HepG2 (cell line): Measurements from ENCODE around the gene AGER. TPM values are rescaled to one million over a fixed set of nuclear protein-coding genes. Genes with fewer than 3 reads are reported as not detected.

ENCODE experiments used
- ATAC-seq: fragments of 200-7000 bp; cut with Tn5 transposase; 3 replicates; pipeline ENCODE4 v1.9.1; 2020; ENCODE audit warnings: mild to moderate bottlenecking, moderate library complexity
- BruUV-seq: library from RNA; stranded (reverse); fragments of 400-500 nt; replicated peaks from 2 replicates; lab custom pipeline; 2021; lab: Mats Ljungman, UMichigan
- CTCF ChIA-PET: fragments of 300-600 bp; formaldehyde crosslinking; extraction: SDS; loops from one replicate; lab custom pipeline; 2021; ENCODE audit warnings: low total read pairs, inconsistent platforms, low intra/inter-chr PET ratio; lab: Yijun Ruan, JAX
- POLR2A ChIA-PET: fragments of 350-600 bp; sonication (Branson Sonifier 250); formaldehyde crosslinking; loops from one replicate; lab custom pipeline; 2020; ENCODE audit warnings: antibody characterized with exemption, inconsistent platforms; lab: Yijun Ruan, JAX
- DNase-seq: peaks from one replicate; pipeline ENCODE4 v3.0.0-alpha.2; 2015; ENCODE audit warnings: low spot score
- FAIRE-seq: peaks from 3 replicates; lab custom pipeline; 2011; peaks lifted over from hg19 to GRCh38; lab: Jason Lieb, UNC
- H2AFZ ChIP-seq: one replicate; pipeline ENCODE4 v1.6.1; 2011; ENCODE audit warnings: low read length, inconsistent platforms
- H3K27ac ChIP-seq: fragments of 300-600 bp; 3 replicates; pipeline ENCODE4 v1.8.0; 2011; ENCODE audit warnings: mixed run types, mild to moderate bottlenecking, mixed read lengths, low read length, inconsistent platforms; ENCODE audit not compliant: insufficient read depth; ENCODE audit errors: extremely low read length
- H3K27me3 ChIP-seq, 2 experiments: fragments of 200-600 bp in 1 of 2; 2 replicates in 1 of 2; 3 replicates in 1 of 2; pipeline versions ENCODE4 v1.6.0 to v1.8.0; 2011; ENCODE audit warnings: low read length in 2 of 2, mild to moderate bottlenecking in 2 of 2, moderate library complexity in 2 of 2, inconsistent platforms in 1 of 2; ENCODE audit not compliant: insufficient read depth in 2 of 2, control insufficient read depth in 1 of 2
- H3K36me3 ChIP-seq, 2 experiments: fragments of 200-600 bp in 1 of 2; replicated peaks in 1 of 2; 2 replicates in 1 of 2; 3 replicates in 1 of 2; pipeline versions ENCODE4 v1.5.1 to v1.8.0; 2011; ENCODE audit warnings: low read length in 2 of 2, inconsistent platforms in 1 of 2; ENCODE audit not compliant: insufficient read depth in 2 of 2, control insufficient read depth in 1 of 2
- H3K4me1 ChIP-seq: 2 replicates; pipeline ENCODE4 v1.5.1; 2012; ENCODE audit warnings: low read length, inconsistent platforms; ENCODE audit not compliant: insufficient read depth
- H3K4me2 ChIP-seq: 2 replicates; pipeline ENCODE4 v1.6.0; 2011; ENCODE audit warnings: low read depth, low read length, inconsistent platforms
- H3K4me3 ChIP-seq, 3 experiments: fragments of 200-600 bp in 1 of 3; sonication (generic), shearing (Covaris generic) in 1 of 3; replicated peaks in 1 of 3; 2 replicates each; pipeline ENCODE4 v1.5.1; 2011 to 2016; ENCODE audit warnings: low read length in 3 of 3, inconsistent platforms in 2 of 3, low read depth in 2 of 3, mild to moderate bottlenecking in 2 of 3, control low read depth in 1 of 3, mixed read lengths in 1 of 3; ENCODE audit not compliant: insufficient read depth in 1 of 3
- H3K79me2 ChIP-seq: one replicate; pipeline ENCODE4 v1.6.1; 2011; ENCODE audit warnings: low read length, inconsistent platforms; ENCODE audit not compliant: insufficient read depth
- H3K9ac ChIP-seq: 2 replicates; pipeline ENCODE4 v1.6.0; 2011; ENCODE audit warnings: mild to moderate bottlenecking, low read depth, low read length, inconsistent platforms; ENCODE audit not compliant: insufficient read depth
- H3K9me3 ChIP-seq: 2 replicates; pipeline ENCODE4 v1.5.1; 2012; ENCODE audit warnings: mild to moderate bottlenecking, low read length
- H4K20me1 ChIP-seq: 2 replicates; pipeline ENCODE4 v1.6.0; 2011; ENCODE audit warnings: inconsistent platforms, mild to moderate bottlenecking, low read length, moderate library complexity; ENCODE audit not compliant: insufficient read depth
- CEBPB ChIP-seq: IDR thresholded peaks from 2 replicates; pipeline ENCODE4 v1.6.1; 2011; ENCODE audit warnings: low read depth, low read length, improper control_type of control experiment, borderline replicate concordance
- FIP1L1 ChIP-seq: fragments of 200-400 bp; formaldehyde crosslinking; IDR thresholded peaks from 2 replicates; pipeline ENCODE4 v1.6.1; 2018; ENCODE audit warnings: low read depth, mild to moderate bottlenecking, low read length, moderate library complexity, borderline replicate concordance; ENCODE audit not compliant: insufficient read depth
- FOXA3 ChIP-seq: IDR thresholded peaks from 2 replicates; pipeline ENCODE4 v1.6.1; 2016; ENCODE audit warnings: missing genetic modification reagents, missing compliant biosample characterization
- GATAD1 ChIP-seq: IDR thresholded peaks from 2 replicates; pipeline ENCODE4 v1.6.1; 2016; ENCODE audit warnings: missing genetic modification reagents, missing compliant biosample characterization
- HOXA9 ChIP-seq: sonication (generic); formaldehyde crosslinking; IDR thresholded peaks from 2 replicates; pipeline ENCODE4 v1.8.1; 2022; ENCODE audit warnings: missing genetic modification reagents, mild to moderate bottlenecking, moderate library complexity, borderline replicate concordance
- NR2F1 ChIP-seq, 2 experiments: fragments of 450-650 bp in 1 of 2; formaldehyde crosslinking in 1 of 2; IDR thresholded peaks; 2 replicates each; pipeline versions ENCODE4 v1.5.0 to v1.6.1; 2016 to 2020; ENCODE audit warnings: mild to moderate bottlenecking in 1 of 2, missing compliant biosample characterization in 1 of 2, missing genetic modification reagents in 1 of 2, moderate library complexity in 1 of 2
- PAXIP1 ChIP-seq: sonication (generic); formaldehyde crosslinking; conservative IDR thresholded peaks from 2 replicates; pipeline ENCODE4 v1.4.0; 2020; ENCODE audit warnings: mild to moderate bottlenecking, missing genetic modification reagents, moderate library complexity
- PLSCR1 ChIP-seq: sonication (generic); formaldehyde crosslinking; IDR thresholded peaks from 2 replicates; pipeline ENCODE4 v1.5.0; 2020; ENCODE audit warnings: missing genetic modification reagents, mild to moderate bottlenecking, borderline replicate concordance
- TBL1XR1 ChIP-seq: fragments of 150-350 bp; IDR thresholded peaks from 2 replicates; pipeline ENCODE4 v1.6.1; 2014; ENCODE audit warnings: borderline replicate concordance, low read length; ENCODE audit not compliant: partially characterized antibody
- USF2 ChIP-seq, 2 experiments: sonication (generic) in 1 of 2; formaldehyde crosslinking in 1 of 2; IDR thresholded peaks; 2 replicates each; pipeline versions ENCODE4 v1.5.1 to v1.6.1; 2011 to 2020; ENCODE audit warnings: borderline replicate concordance in 1 of 2, low read depth in 1 of 2, low read length in 1 of 2, mild to moderate bottlenecking in 1 of 2, missing genetic modification reagents in 1 of 2, moderate library complexity in 1 of 2
- ZNF282 ChIP-seq: fragments of 450-650 bp; IDR thresholded peaks from 2 replicates; pipeline ENCODE4 v1.6.1; 2018; ENCODE audit not compliant: partially characterized antibody
- ZNF3 ChIP-seq: IDR thresholded peaks from 2 replicates; pipeline ENCODE4 v1.7.0; 2017; ENCODE audit warnings: inconsistent platforms
- ZNF317 ChIP-seq: sonication (generic); formaldehyde crosslinking; IDR thresholded peaks from 2 replicates; pipeline ENCODE4 v1.5.0; 2020; ENCODE audit warnings: mild to moderate bottlenecking, missing genetic modification reagents
- ZNF34 ChIP-seq: sonication (generic); formaldehyde crosslinking; IDR thresholded peaks from 2 replicates; pipeline ENCODE4 v1.4.0; 2020; ENCODE audit warnings: mild to moderate bottlenecking, missing genetic modification reagents, borderline replicate concordance
- ZNF546 ChIP-seq: sonication (generic); formaldehyde crosslinking; conservative IDR thresholded peaks from 2 replicates; pipeline ENCODE4 v1.8.1; 2023; ENCODE audit warnings: mild to moderate bottlenecking, missing genetic modification reagents
- ZNF672 ChIP-seq: sonication (generic); formaldehyde crosslinking; IDR thresholded peaks from 2 replicates; pipeline ENCODE4 v1.8.1; 2022; ENCODE audit warnings: missing genetic modification reagents
- ZNF83 ChIP-seq: sonication (generic); formaldehyde crosslinking; IDR thresholded peaks from 2 replicates; pipeline ENCODE4 v1.4.0; 2020; ENCODE audit warnings: missing genetic modification reagents, mild to moderate bottlenecking, borderline replicate concordance
- whole genome bisulfite sequencing: methylation state at CpG from one replicate; pipeline ENCODE4 v1.1.6; 2017; ENCODE audit warnings: low lambda C conversion rate; 5-methylcytosine and 5-hydroxymethylcytosine counted together
- in situ Hi-C: cut with HindIII; loops from 2 replicates; pipeline ENCODE4 v1.10.0; 2017; ENCODE audit warnings: low pct_unique_long_range_greater_than_20kb; ENCODE audit not compliant: extremely low pct_ligation_motif_present
- intact Hi-C: fragments of 100-400 bp; cut with micrococcal nuclease; formaldehyde crosslinking; loops from one replicate; pipeline ENCODE4 v1.10.0; 2022; ENCODE audit not compliant: unreplicated experiment
- polyA plus RNA-seq, 8 experiments: library from polyadenylated mRNA; depleted of rRNA in 3 of 8; stranded (reverse) in 7 of 8; unstranded in 1 of 8; fragments of >200 nt; fragmentation: Illumina TruSeq in 4 of 8; extraction: Trizol in 4 of 8; gene quantifications; 2 replicates each; pipeline versions ENCODE4 v1.2.1 to v1.2.3, GENCODE V29; 2011 to 2016; ENCODE audit warnings: low read depth in 4 of 8, missing spikeins in 1 of 8, mixed read lengths in 1 of 8; ENCODE audit not compliant: insufficient read depth in 1 of 8
- total RNA-seq, 5 experiments: library from RNA; depleted of rRNA; stranded (reverse); fragments of >200 nt; fragmentation: Illumina TruSeq; extraction: Trizol; gene quantifications; 2 replicates each; pipeline ENCODE4 v1.2.3, GENCODE V29; 2016; ENCODE audit warnings: low read depth in 1 of 5

AGER gene
- total and polyA plus RNA-seq, 2 of the 13 experiments (the other 11 are each of a cell fraction or from before 2014, with no cell fraction given): 1.9 to 5.1 TPM

- H3K9ac ChIP-seq: no peak overlapping the region
- in situ Hi-C loops: no loop called here
- no peaks in the 10 kb centered on the region for H4K20me1 ChIP-seq
- no peak overlapping the region for H3K27ac ChIP-seq
- H3K36me3 ChIP-seq: no peaks in the 10 kb centered on the region
- no peak overlapping the region for H2AFZ ChIP-seq
- BruUV-seq: no TSS peak
- H3K4me1 ChIP-seq: peaks cover 24% of the 10 kb centered on the region
- intact Hi-C loops: no loop called here
- ATAC-seq (no peak), FAIRE-seq (no peak), DNase-seq (no peak)
- no peak overlapping the region for H3K4me2 ChIP-seq
- CTCF ChIA-PET: no interaction called here
- WGBS: 3% methylated on average over 1 of the region's 1 CpG
- peaks cover 1 to 5% of the 10 kb centered on the region in 2 experiments; a peak in 3 of 5 replicates for H3K27me3 ChIP-seq
- no peaks in the 10 kb centered on the region for H3K79me2 ChIP-seq
- H3K9me3 ChIP-seq: no peaks in the 10 kb centered on the region
- POLR2A ChIA-PET: no interaction called here
- H3K4me3 ChIP-seq: no peak overlapping the region
- TF ChIP-seq GATAD1 (CRISPR knock-in tag): no peak
- TF ChIP-seq PAXIP1 (CRISPR knock-in tag): no peak
- TF ChIP-seq TBL1XR1: peak; percentile 39
- TF ChIP-seq HOXA9 (CRISPR knock-in tag): no peak
- TF ChIP-seq ZNF546 (CRISPR knock-in tag): no peak
- no peak for TF ChIP-seq ZNF317
- no peak for TF ChIP-seq ZNF282
- TF ChIP-seq PLSCR1 (CRISPR knock-in tag): no peak
- peak; percentile 55; the same call in 1 of the 2 replicates for TF ChIP-seq FOXA3
- peak; percentile 71 for TF ChIP-seq CEBPB
- no peak for TF ChIP-seq FIP1L1
- TF ChIP-seq ZNF34 (CRISPR knock-in tag): no peak
- TF ChIP-seq USF2 (IDR thresholded peaks at IDR 0.05; ENCODE audit: low read depth, low read length): no peak
- no peak for TF ChIP-seq USF2 (CRISPR knock-in tag; IDR thresholded peaks at IDR 0.05; ENCODE audit: borderline replicate concordance)
- no peak for TF ChIP-seq ZNF3 (CRISPR knock-in tag)
- TF ChIP-seq NR2F1 (CRISPR knock-in tag; IDR thresholded peaks at IDR 0.05): peak; percentile 47 to 57; a peak in 3 of 4 replicates
- no peak for TF ChIP-seq ZNF83 (CRISPR knock-in tag)
- TF ChIP-seq ZNF672: no peak
Measured at GRCh38 chr6:32208996-32209395, 24.9 kb upstream of the AGER start.
